Measurements from ENCODE around the gene PMFBP1.

PMFBP1 gene

DNA sequence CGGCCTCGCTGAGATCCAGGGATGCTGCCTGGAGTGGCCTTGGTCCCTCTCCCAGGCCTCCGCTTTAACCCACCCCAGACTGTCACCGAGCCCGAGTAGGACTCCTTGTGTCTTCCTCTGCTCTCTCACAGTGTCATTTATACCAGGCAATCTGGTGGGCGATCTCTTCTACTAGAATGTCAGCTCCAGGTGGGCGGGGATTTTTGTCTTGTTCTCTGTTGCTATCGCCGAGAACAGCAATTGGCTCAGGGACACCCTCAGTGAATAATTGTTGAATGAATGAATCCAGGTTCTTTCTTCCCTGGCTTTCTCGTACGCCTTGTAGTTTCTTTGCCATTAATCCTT is 77.7 kb downstream of the PMFBP1 start:
- Histone ChIP-seq H3K4me3 (peak overlapping the region; percentile 98), H3K27ac (peak overlapping the region; percentile 75 to 96)
- TF ChIP-seq, protein P1, sequence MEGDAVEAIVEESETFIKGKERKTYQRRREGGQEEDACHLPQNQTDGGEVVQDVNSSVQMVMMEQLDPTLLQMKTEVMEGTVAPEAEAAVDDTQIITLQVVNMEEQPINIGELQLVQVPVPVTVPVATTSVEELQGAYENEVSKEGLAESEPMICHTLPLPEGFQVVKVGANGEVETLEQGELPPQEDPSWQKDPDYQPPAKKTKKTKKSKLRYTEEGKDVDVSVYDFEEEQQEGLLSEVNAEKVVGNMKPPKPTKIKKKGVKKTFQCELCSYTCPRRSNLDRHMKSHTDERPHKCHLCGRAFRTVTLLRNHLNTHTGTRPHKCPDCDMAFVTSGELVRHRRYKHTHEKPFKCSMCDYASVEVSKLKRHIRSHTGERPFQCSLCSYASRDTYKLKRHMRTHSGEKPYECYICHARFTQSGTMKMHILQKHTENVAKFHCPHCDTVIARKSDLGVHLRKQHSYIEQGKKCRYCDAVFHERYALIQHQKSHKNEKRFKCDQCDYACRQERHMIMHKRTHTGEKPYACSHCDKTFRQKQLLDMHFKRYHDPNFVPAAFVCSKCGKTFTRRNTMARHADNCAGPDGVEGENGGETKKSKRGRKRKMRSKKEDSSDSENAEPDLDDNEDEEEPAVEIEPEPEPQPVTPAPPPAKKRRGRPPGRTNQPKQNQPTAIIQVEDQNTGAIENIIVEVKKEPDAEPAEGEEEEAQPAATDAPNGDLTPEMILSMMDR (IDR thresholded peaks at IDR 0.05), result no peak
- DNase-seq (ENCODE audit: low spot score), result no peak

DNA sequence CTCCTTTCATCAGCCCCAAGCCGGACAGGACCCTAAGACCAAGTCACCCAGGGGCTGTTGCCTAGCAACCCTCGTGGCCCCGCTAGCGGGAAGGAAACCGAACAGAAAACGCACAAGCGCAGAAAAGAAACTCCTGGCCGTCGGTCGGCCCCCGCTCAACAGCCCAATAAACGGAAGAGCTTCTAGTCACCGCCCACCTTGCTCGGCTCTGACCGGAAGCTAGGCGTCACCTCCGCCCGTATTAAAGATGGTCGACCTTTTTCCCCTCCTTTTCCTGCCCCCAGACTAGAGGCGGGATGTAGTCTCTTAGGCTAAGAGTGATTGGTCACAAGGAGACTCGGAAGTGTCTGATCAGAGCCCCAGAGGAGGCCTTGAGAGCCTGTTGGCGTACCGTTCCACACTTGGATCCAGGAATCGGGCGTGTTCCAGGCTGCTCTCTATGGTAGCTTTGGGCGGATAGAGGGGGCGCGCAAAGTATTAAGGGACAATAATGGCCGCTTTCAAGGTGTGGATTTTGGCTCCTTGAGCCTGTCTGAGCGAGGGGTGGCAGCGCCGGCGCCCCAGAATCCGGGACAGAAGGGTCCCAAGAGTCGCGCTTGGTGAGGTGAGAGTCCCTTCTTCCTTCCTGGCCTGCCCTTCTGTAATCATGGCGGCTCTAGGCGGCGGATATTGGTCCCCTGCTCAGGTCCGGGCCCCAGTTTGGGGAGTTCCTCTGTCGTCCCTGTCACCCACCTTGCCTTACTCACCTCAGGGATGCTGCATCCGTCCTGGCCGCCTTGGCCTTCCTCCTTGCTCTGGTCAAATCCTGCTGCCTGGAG is 78.3 kb downstream of the PMFBP1 start, which contains the start of the genes DHX38 and TXNL4B:
Gene DHX38, plus strand, starts transcription at position 400 of the 818 bp plus-strand sequence. CDS start 2,311 bp downstream, outside the sequence.
Gene TXNL4B, minus strand, starts transcription at position 173 of the 818 bp plus-strand sequence. CDS start 2,871 bp downstream, outside the sequence.
- peak; percentile 97 for DNase-seq (ENCODE audit: low spot score)
- Histone ChIP-seq H3K27ac (peak within 1 kb of the TSS; percentile 76 to 96), H3K4me3 (peak within 1 kb of the TSS; percentile 98)
- TF ChIP-seq, protein P1 (IDR thresholded peaks at IDR 0.05), result no peak

DNA sequence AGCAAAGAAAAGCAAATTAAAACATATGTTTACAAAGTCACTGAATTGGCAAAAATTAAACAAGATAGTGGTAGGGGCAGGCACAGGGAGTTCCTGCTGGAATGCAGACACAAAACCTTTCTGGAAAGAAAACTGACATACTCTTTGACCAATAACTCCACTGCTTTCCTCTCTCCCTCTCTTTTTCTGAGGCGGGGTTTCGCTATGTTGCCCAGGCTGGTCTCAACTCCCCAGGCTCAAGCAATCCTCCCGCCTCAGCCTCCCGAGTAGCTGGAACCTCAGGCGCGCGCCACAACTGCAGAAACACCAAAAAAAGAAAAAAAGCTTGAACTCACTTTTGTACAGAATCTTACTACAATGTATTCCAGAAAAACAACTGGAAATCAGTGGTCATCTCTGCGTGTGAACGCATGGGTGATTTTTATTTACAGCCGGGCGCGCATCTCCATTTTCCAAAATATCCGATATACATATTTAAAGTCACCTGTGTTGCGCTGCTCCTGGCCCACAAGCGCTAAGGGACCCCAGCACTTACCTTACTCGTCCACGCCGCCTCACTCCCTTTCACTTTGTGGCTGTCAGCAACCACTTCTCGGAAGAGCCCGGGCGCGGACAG is 79.0 kb downstream of the PMFBP1 start:
- H3K4me3 ChIP-seq, result peak overlapping the region; percentile 98
- TF ChIP-seq, protein P1 (IDR thresholded peaks at IDR 0.05), result no peak
- DNase-seq (ENCODE audit: low spot score), result no peak

DNA sequence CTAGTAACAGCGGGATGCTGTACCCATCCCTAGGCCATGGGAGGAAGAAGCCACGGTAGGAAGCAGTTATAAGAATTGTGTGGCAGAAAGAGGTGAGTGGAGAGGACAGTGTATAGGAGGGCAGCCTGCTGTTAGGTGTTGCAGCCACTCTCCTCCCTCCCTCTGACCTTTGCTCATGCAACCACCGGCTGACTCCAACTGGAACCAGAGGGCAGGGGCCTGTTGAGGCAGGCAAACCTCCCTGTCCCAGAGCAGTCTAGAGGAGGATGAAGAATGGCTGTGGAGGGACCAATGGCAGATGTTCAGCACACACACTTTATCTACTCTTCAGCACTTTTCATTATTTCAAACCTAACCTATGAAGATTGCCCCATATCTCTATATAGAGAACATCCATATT is 80.7 kb downstream of the PMFBP1 start:
- TF ChIP-seq, protein P1 (IDR thresholded peaks at IDR 0.05), result no peak
- DNase-seq (ENCODE audit: low spot score), result no peak
- Histone ChIP-seq H3K27ac (no peak overlapping the region), H3K4me3 (no peak overlapping the region)

More for the DNA sequence above, 79.0 kb downstream of the PMFBP1 start:
- H3K27ac ChIP-seq, result peak overlapping the region; percentile 76 to 89

DNA sequence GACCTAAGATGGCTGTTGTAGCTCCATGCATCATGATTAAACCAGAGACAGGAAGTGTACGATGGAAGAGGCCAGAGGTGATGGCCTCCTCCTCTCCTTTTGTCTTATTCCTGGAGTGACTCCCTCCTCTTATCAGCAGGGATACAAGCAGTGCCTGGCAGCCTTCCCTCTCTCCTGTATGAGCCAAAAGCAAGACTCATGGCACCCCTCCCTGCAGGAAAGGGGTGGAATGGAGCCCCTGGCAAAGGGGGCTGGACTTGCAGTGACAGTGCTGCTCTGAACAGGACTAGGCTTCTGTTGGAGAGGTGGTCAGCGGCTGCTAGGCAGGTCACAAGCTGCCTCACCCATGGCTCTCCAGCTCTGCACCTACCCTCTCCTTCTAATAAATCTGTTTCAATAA is 87.0 kb downstream of the PMFBP1 start:
- DNase-seq (ENCODE audit: low spot score), result no peak
- Histone ChIP-seq H3K4me3 (no peak overlapping the region), H3K27ac (no peak overlapping the region)
- TF ChIP-seq, protein P1 (IDR thresholded peaks at IDR 0.05), result no peak

DNA sequence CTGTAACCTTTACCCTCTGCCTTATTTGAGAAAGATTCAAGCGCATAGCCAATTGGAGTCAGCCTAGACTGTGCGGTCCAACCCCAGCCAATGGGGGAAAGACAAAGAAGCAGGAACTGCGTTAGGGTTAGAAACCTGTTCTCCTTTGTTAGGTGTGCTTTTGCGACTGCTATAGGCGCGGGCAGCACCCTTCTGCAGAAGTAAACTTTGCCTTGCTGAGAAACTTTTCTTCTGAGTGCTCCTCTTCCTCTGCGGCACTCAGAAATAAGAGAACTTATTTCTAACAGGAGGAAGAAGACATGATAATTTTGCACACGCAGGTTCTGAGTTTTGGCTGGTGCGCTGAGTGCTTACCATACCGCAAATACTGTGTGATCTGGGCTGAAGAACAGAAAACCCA is 87.5 kb downstream of the PMFBP1 start:
- TF ChIP-seq, protein P1 (IDR thresholded peaks at IDR 0.05), result no peak
- Histone ChIP-seq H3K27ac (no peak overlapping the region), H3K4me3 (no peak overlapping the region)
- no peak for DNase-seq (ENCODE audit: low spot score)

All from coronary artery (tissue), 2 donors.